Astrocyte (in vitro differentiated cells and primary cell): ENCODE measurements around the gene RNF125. TPM values are rescaled to one million over a fixed set of nuclear protein-coding genes. Genes with fewer than 3 reads are reported as not detected.
A peak's percentile ranks its signal among the peaks of the same experiment; 100 is the strongest.
"Not testable (repeated sequence)": the region's sequence is repeated elsewhere in the genome, so short reads cannot be mapped to it uniquely, and the experiment has no call there.

Source experiments
- DNase-seq: peaks from one replicate; pipeline ENCODE4 v3.0.0-alpha.2; 2010; ENCODE audit warnings: low read depth
- FAIRE-seq: peaks from 2 replicates; lab custom pipeline; 2011; peaks lifted over from hg19 to GRCh38; lab: Jason Lieb, UNC
- H2AFZ ChIP-seq: 2 replicates; pipeline ENCODE4 v1.6.0; 2012; ENCODE audit warnings: low read depth, low read length, inconsistent platforms
- H3K27ac ChIP-seq: 2 replicates; pipeline ENCODE4 v1.5.1; 2011; ENCODE audit warnings: low read depth, low read length, inconsistent platforms
- H3K27me3 ChIP-seq: 2 replicates; pipeline ENCODE4 v1.6.0; 2011; ENCODE audit warnings: low read length, inconsistent platforms; ENCODE audit not compliant: insufficient read depth
- H3K36me3 ChIP-seq: 2 replicates; pipeline ENCODE4 v1.5.1; 2011; ENCODE audit warnings: low read length, inconsistent platforms; ENCODE audit not compliant: insufficient read depth
- H3K4me1 ChIP-seq: 2 replicates; pipeline ENCODE4 v1.5.1; 2011; ENCODE audit warnings: low read length, inconsistent platforms; ENCODE audit not compliant: insufficient read depth
- H3K4me2 ChIP-seq: 2 replicates; pipeline ENCODE4 v1.6.0; 2012; ENCODE audit warnings: low read length, inconsistent platforms
- H3K4me3 ChIP-seq: 2 replicates; pipeline ENCODE4 v1.5.1; 2011; ENCODE audit warnings: low read depth, mild to moderate bottlenecking, low read length, inconsistent platforms; ENCODE audit not compliant: insufficient read depth
- H3K79me2 ChIP-seq: 2 replicates; pipeline ENCODE4 v1.6.0; 2012; ENCODE audit warnings: mild to moderate bottlenecking, low read length, inconsistent platforms; ENCODE audit not compliant: insufficient read depth
- H3K9ac ChIP-seq: 2 replicates; pipeline ENCODE4 v1.6.0; 2012; ENCODE audit warnings: mild to moderate bottlenecking, low read length, inconsistent platforms
- H3K9me3 ChIP-seq: 2 replicates; pipeline ENCODE4 v1.5.1; 2012; ENCODE audit warnings: low read depth, mild to moderate bottlenecking, low read length, inconsistent platforms; ENCODE audit not compliant: insufficient read depth
- H4K20me1 ChIP-seq: 2 replicates; pipeline ENCODE4 v1.6.0; 2012; ENCODE audit warnings: low read length, inconsistent platforms; ENCODE audit not compliant: insufficient read depth
- H3K27ac Mint-ChIP-seq: one replicate; pipeline ENCODE4 v1.8.0; 2021; ENCODE audit warnings: mild to moderate bottlenecking, mixed read lengths; ENCODE audit not compliant: unreplicated experiment
- H3K27me3 Mint-ChIP-seq: one replicate; pipeline ENCODE4 v1.8.0; 2021; ENCODE audit warnings: low read depth, mixed read lengths; ENCODE audit not compliant: unreplicated experiment
- H3K36me3 Mint-ChIP-seq: one replicate; pipeline ENCODE4 v1.8.0; 2021; ENCODE audit warnings: low read depth, mixed read lengths; ENCODE audit not compliant: unreplicated experiment
- H3K4me1 Mint-ChIP-seq: one replicate; pipeline ENCODE4 v1.8.0; 2021; ENCODE audit warnings: low read depth, mixed read lengths; ENCODE audit not compliant: unreplicated experiment
- H3K4me3 Mint-ChIP-seq: one replicate; pipeline ENCODE4 v1.8.0; 2021; ENCODE audit warnings: mild to moderate bottlenecking, moderate library complexity, mixed read lengths; ENCODE audit not compliant: unreplicated experiment
- H3K9me3 Mint-ChIP-seq: one replicate; pipeline ENCODE4 v1.8.0; 2021; ENCODE audit warnings: mild to moderate bottlenecking, mixed read lengths; ENCODE audit not compliant: unreplicated experiment
- CTCF ChIP-seq: IDR thresholded peaks from 2 replicates; pipeline ENCODE4 v1.5.1; 2011; ENCODE audit warnings: low read depth, mild to moderate bottlenecking, inconsistent platforms, low read length, moderate library complexity; ENCODE audit not compliant: insufficient read depth
- EZH2 ChIP-seq: IDR thresholded peaks from 2 replicates; pipeline ENCODE4 v1.6.1; 2012; ENCODE audit warnings: mild to moderate bottlenecking, low read length, inconsistent platforms; ENCODE audit not compliant: insufficient read depth
- total RNA-seq: library from RNA; stranded (reverse); gene quantifications from 2 replicates; pipeline ENCODE4 v1.2.1, GENCODE V29; 2021

Gene RNF125
- total RNA-seq, 1 donor from 2014 or later = 1.9 TPM

GRCh38 chr18:31996007-31996406 is 22.6 kb upstream of the RNF125 start:
- H3K27me3 ChIP-seq = no peaks in the 10 kb centered on the region
- Mint-ChIP-seq H3K27me3 (peaks cover 1% of the 10 kb centered on the region), H3K9me3 (peaks cover 1% of the 10 kb centered on the region), H3K36me3 (no peaks in the 10 kb centered on the region), H3K27ac (no peak overlapping the region), H3K4me3 (no peak overlapping the region), H3K4me1 (peaks cover 3% of the 10 kb centered on the region)
- H2AFZ ChIP-seq = no peak overlapping the region
- H3K4me3 ChIP-seq = no peak overlapping the region
- TF ChIP-seq CTCF (no peak), EZH2 (no peak)
- no peaks in the 10 kb centered on the region for H3K4me1 ChIP-seq
- no peak overlapping the region for H3K4me2 ChIP-seq
- H4K20me1 ChIP-seq = no peaks in the 10 kb centered on the region
- no peak overlapping the region for H3K9ac ChIP-seq
- FAIRE-seq (no peak), DNase-seq (no peak)
- no peak overlapping the region for H3K27ac ChIP-seq
- no peaks in the 10 kb centered on the region for H3K9me3 ChIP-seq
- H3K79me2 ChIP-seq = no peaks in the 10 kb centered on the region
- H3K36me3 ChIP-seq = no peaks in the 10 kb centered on the region

- no peak overlapping the region for H2AFZ ChIP-seq
- H3K27ac Mint-ChIP-seq = no peak overlapping the region
Observed at GRCh38 chr18:31998880-31999412, 19.7 kb upstream of the RNF125 start.

GRCh38 chr18:32001141-32001540 is 17.5 kb upstream of the RNF125 start:
- H3K36me3 Mint-ChIP-seq, H3K36me3 ChIP-seq, H3K4me3 ChIP-seq, H3K79me2 ChIP-seq, FAIRE-seq, H3K4me1 Mint-ChIP-seq, H3K27me3 ChIP-seq, H3K4me1 ChIP-seq, H3K4me2 ChIP-seq, H3K27ac ChIP-seq, H2AFZ ChIP-seq, H3K4me3 Mint-ChIP-seq, H3K27ac Mint-ChIP-seq, H3K9me3 Mint-ChIP-seq, H3K27me3 Mint-ChIP-seq, H4K20me1 ChIP-seq, H3K9ac ChIP-seq, H3K9me3 ChIP-seq: not testable (repeated sequence)
- DNase-seq = peak; percentile 57

More at GRCh38 chr18:31998880-31999412, 19.7 kb upstream of the RNF125 start:
- H3K4me3 ChIP-seq = no peak overlapping the region
- H3K9ac ChIP-seq = no peak overlapping the region
- H3K27me3 ChIP-seq = no peaks in the 10 kb centered on the region
- Mint-ChIP-seq H3K36me3 (no peaks in the 10 kb centered on the region), H3K27me3 (peaks cover 3% of the 10 kb centered on the region), H3K4me3 (no peak overlapping the region), H3K9me3 (peaks cover 2% of the 10 kb centered on the region), H3K4me1 (peaks cover 5% of the 10 kb centered on the region)
- no peak overlapping the region for H3K4me2 ChIP-seq
- no peak overlapping the region for H3K27ac ChIP-seq
- FAIRE-seq = no peak
- no peaks in the 10 kb centered on the region for H3K36me3 ChIP-seq
- no peaks in the 10 kb centered on the region for H3K79me2 ChIP-seq
- TF ChIP-seq CTCF (no peak), EZH2 (no peak)
- H4K20me1 ChIP-seq = no peaks in the 10 kb centered on the region
- H3K4me1 ChIP-seq = no peaks in the 10 kb centered on the region
- no peaks in the 10 kb centered on the region for H3K9me3 ChIP-seq
- DNase-seq = no peak

- H3K4me1 ChIP-seq, H3K9ac ChIP-seq, H3K4me2 ChIP-seq, H3K4me3 ChIP-seq, FAIRE-seq, H3K9me3 Mint-ChIP-seq, H3K79me2 ChIP-seq, H3K36me3 ChIP-seq, H3K27me3 ChIP-seq, H3K9me3 ChIP-seq, H3K4me1 Mint-ChIP-seq, H3K27ac ChIP-seq, H2AFZ ChIP-seq, H4K20me1 ChIP-seq, H3K4me3 Mint-ChIP-seq, H3K27ac Mint-ChIP-seq, DNase-seq, H3K36me3 Mint-ChIP-seq, H3K27me3 Mint-ChIP-seq: not testable (repeated sequence)
Observed at GRCh38 chr18:32003822-32004221, 14.8 kb upstream of the RNF125 start.
